Fibroblast of skin of back (primary cell): ENCODE data around the gene COL16A1.

Source experiments
- DNase-seq: peaks from one replicate; pipeline ENCODE4 v3.0.0-alpha.2; 2013

COL16A1 gene

GRCh38 chr1:31621847-31622730 lies 81.7 kb downstream of the COL16A1 start:
- DNase-seq: no peak

- DNase-seq: no peak
Measured at GRCh38 chr1:31621498-31621820, 82.4 kb downstream of the COL16A1 start.

GRCh38 chr1:31620631-31621497 lies 83.0 kb downstream of the COL16A1 start:
- no peak for DNase-seq

DNA sequence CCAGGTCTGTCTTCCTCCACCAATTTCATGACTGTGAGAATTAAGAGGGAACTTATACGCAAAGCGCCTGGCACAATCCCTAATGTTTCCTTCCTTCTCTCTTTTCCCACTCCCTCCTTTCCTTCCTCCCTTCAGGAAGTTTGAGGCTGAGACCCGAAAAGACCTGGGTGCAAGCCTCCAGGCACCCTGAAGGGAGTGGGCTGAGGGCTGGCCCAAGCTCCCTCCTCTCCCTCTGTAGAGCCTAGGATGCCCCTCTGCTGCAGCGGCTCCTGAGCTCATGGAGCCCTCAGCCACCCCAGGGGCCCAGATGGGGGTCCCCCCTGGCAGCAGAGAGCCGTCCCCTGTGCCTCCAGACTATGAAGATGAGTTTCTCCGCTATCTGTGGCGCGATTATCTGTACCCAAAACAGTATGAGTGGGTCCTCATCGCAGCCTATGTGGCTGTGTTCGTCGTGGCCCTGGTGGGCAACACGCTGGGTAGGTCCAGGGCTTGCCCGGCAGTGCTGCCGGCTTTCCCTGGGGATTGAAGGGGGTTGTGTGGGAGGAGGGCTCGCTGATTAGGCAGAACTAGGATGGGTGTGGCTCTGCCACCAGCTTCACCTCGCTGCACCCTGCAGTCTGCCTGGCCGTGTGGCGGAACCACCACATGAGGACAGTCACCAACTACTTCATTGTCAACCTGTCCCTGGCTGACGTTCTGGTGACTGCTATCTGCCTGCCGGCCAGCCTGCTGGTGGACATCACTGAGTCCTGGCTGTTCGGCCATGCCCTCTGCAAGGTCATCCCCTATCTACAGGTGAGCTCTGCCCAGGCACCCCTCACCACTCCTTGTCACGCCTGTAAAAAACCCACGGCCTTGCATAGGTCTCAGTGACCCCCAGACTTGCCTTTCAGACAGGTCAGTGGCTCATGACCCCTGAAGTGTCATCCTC lies 84.6 kb downstream of the COL16A1 start:
- no peak for DNase-seq

- DNase-seq: peak; percentile 29
Measured at GRCh38 chr1:31617916-31618746, 85.7 kb downstream of the COL16A1 start.

GRCh38 chr1:31617218-31617915 lies 86.5 kb downstream of the COL16A1 start, which contains the start of gene HCRTR1:
TSS of gene HCRTR1 (plus strand) at chr1:31617689. CDS start at chr1:31619193, 1,504 bp downstream.
- no peak for DNase-seq

DNA sequence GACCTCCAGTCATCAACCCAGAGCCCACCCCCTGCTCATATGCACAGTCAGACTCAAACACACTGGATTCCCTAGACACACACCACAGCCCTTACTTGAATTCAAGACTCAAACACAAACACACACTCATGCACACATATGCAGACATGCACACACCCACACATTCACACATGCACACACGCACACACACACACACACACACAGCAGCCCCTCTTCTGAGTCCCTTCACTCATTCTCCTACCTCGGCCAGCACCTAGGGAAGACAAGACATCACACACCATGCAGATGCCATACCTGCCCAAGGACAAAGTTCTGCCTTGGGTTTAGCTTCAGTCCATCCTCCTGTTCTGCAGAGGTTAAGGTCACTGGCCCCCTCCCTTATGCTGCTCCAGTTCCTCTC lies 87.9 kb downstream of the COL16A1 start:
- no peak for DNase-seq

DNA sequence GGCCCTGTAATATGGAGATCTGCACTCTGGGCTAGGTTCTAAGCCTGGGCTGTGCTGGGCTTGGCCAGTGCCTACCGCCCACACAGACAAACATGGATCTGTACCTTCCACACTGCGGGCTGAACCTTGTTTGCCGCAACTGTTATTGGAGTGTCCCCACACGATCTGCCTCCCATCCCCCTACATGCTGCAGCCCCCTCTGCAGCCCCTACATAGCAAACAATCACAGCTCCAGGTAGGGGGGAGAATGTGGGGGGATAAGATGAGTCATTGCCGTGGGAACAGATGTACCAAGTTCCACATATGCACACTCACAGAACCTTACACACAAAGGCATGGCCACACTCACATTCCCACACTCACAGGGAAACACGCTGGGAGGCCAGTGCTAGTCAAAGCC lies 88.4 kb downstream of the COL16A1 start:
- DNase-seq: no peak

DNA sequence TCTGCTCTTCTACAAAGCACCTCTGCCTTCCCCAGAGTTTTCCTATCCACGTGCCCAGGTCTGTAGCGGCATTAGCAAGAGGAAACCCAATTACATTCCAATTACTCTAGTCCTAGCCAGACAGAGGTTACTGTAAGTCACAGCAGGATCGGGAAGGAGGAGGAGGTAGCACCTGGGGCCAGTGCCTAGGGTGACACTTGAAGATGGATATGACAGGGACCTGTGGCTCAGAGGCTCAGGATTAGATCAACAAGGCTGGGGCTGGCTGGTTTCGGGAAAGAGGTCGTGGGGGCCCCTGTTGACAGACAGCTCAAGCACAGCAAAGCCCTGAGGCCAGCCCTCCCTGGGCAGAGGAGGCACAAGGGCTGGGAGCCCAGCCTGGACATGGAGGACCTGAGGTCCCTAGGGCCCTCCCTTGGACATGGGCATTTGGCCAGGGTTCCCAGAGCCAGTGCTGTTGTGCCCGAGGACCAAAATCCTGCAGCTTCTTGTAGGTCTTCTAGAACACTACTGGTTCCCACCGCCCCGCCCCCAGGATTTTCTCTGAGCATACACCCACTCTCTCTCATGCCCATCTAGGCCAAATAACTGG lies 89.3 kb downstream of the COL16A1 start:
- DNase-seq: no peak

GRCh38 chr1:31609514-31610118 lies 94.2 kb downstream of the COL16A1 start:
- DNase-seq: no peak

- DNase-seq: no peak
Measured at GRCh38 chr1:31607360-31607759, 96.5 kb downstream of the COL16A1 start.

DNA sequence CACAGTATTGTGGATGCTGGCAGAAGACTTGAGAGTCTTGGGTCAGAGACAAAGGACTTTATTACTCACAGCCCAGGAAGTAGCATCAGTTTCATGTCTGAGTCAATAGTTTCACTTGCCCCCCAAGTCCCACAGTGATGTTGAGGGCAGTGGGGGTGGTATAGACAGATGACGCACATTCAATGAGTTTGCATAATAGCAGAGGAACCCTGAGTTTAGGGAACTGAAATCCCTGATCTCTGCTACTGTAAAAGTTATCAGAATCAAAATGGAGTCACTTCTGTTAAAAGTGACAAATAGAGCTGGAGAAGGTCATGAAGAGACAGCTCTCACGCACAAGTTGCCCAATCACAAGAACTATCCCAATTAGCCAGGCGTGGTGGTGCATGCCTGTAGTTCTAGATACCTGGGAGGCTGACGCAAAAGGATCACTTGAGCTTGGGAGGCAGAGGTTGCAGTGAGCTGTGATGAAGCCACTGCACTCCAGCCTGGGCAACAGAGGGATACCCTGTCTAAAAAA lies 97.8 kb downstream of the COL16A1 start:
- peak; percentile 53 for DNase-seq
